Measurements from ENCODE around the gene TENM4. TPM values are rescaled to one million over a fixed set of nuclear protein-coding genes. Genes with fewer than 3 reads are reported as not detected.

Gene TENM4
- total and polyA plus RNA-seq, 2 of the 13 experiments (the other 11 are each of a cell fraction or from before 2014, with no cell fraction given) = not detected

DNA sequence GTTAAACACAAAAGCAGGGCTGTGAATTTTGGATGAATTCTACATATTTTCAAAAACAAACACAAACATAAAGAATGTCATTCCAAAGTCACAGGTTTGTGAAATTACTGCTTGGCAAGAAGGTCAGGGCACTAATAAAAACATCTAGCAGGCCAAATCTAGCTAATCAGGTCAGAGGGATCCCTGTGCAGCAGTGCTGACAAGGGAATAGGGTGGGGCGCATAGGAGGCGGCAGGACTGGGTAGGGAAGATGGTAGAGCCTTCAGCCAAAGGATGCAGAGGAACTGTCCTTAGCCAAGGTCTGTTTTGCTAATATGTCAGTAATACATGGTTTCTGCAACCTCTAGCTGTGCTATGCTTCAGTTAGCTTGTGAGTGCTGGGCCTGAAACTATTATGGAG, 396.6 kb downstream of the TENM4 start:
- Histone ChIP-seq H3K36me3 (replicated peaks in 1 of 2; ENCODE audit: control insufficient read depth in 1 of 2, insufficient read depth in 2 of 2, low read length in 2 of 2) (no peaks in the 10 kb centered on the region), H3K27ac (ENCODE audit: extremely low read length, insufficient read depth, low read length) (no peak overlapping the region), H3K4me1 (ENCODE audit: insufficient read depth, low read length) (peaks cover 15% of the 10 kb centered on the region), H3K4me2 (ENCODE audit: low read depth, low read length) (no peak overlapping the region), H4K20me1 (ENCODE audit: insufficient read depth, low read length) (no peaks in the 10 kb centered on the region), H3K4me3 (replicated peaks in 1 of 3; ENCODE audit: insufficient read depth in 1 of 3, low read depth in 2 of 3, low read length in 3 of 3) (no peak overlapping the region), H2AFZ (ENCODE audit: low read length) (no peak overlapping the region), H3K79me2 (ENCODE audit: insufficient read depth, low read length) (no peaks in the 10 kb centered on the region), H3K9ac (ENCODE audit: insufficient read depth, low read depth, low read length) (no peak overlapping the region), H3K9me3 (ENCODE audit: low read length) (no peaks in the 10 kb centered on the region), H3K27me3 (ENCODE audit: control insufficient read depth in 1 of 2, insufficient read depth in 2 of 2, low read length in 2 of 2) (no peaks in the 10 kb centered on the region)
- intact Hi-C loops (cut with micrococcal nuclease; ENCODE audit: unreplicated experiment) = no loop called here
- CTCF ChIA-PET (ENCODE audit: low intra/inter-chr PET ratio, low total read pairs) = no interaction called here
- no peak for FAIRE-seq
- ATAC-seq = no peak
- no TSS peak for BruUV-seq (replicated peaks)
- no peak for TF ChIP-seq SAP130 (CRISPR knock-in tag; IDR thresholded peaks at IDR 0.05; ENCODE audit: low read depth)
- TF ChIP-seq ZNF350 (CRISPR knock-in tag; IDR thresholded peaks at IDR 0.05; ENCODE audit: borderline replicate concordance, low read depth) = no peak
- TF ChIP-seq, protein P1, sequence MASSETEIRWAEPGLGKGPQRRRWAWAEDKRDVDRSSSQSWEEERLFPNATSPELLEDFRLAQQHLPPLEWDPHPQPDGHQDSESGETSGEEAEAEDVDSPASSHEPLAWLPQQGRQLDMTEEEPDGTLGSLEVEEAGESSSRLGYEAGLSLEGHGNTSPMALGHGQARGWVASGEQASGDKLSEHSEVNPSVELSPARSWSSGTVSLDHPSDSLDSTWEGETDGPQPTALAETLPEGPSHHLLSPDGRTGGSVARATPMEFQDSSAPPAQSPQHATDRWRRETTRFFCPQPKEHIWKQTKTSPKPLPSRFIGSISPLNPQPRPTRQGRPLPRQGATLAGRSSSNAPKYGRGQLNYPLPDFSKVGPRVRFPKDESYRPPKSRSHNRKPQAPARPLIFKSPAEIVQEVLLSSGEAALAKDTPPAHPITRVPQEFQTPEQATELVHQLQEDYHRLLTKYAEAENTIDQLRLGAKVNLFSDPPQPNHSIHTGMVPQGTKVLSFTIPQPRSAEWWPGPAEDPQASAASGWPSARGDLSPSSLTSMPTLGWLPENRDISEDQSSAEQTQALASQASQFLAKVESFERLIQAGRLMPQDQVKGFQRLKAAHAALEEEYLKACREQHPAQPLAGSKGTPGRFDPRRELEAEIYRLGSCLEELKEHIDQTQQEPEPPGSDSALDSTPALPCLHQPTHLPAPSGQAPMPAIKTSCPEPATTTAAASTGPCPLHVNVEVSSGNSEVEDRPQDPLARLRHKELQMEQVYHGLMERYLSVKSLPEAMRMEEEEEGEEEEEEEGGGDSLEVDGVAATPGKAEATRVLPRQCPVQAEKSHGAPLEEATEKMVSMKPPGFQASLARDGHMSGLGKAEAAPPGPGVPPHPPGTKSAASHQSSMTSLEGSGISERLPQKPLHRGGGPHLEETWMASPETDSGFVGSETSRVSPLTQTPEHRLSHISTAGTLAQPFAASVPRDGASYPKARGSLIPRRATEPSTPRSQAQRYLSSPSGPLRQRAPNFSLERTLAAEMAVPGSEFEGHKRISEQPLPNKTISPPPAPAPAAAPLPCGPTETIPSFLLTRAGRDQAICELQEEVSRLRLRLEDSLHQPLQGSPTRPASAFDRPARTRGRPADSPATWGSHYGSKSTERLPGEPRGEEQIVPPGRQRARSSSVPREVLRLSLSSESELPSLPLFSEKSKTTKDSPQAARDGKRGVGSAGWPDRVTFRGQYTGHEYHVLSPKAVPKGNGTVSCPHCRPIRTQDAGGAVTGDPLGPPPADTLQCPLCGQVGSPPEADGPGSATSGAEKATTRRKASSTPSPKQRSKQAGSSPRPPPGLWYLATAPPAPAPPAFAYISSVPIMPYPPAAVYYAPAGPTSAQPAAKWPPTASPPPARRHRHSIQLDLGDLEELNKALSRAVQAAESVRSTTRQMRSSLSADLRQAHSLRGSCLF (CRISPR knock-in tag; IDR thresholded peaks at IDR 0.05; ENCODE audit: borderline replicate concordance) = no peak
- TF ChIP-seq, protein P2, sequence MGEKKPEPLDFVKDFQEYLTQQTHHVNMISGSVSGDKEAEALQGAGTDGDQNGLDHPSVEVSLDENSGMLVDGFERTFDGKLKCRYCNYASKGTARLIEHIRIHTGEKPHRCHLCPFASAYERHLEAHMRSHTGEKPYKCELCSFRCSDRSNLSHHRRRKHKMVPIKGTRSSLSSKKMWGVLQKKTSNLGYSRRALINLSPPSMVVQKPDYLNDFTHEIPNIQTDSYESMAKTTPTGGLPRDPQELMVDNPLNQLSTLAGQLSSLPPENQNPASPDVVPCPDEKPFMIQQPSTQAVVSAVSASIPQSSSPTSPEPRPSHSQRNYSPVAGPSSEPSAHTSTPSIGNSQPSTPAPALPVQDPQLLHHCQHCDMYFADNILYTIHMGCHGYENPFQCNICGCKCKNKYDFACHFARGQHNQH (CRISPR knock-in tag; IDR thresholded peaks at IDR 0.05) = no peak
- TF ChIP-seq ATM (IDR thresholded peaks at IDR 0.05; ENCODE audit: borderline replicate concordance) = no peak
- no peak for TF ChIP-seq ZNF496 (CRISPR knock-in tag; IDR thresholded peaks at IDR 0.05; ENCODE audit: insufficient replicate concordance)
- TF ChIP-seq ZNF891 (CRISPR knock-in tag; IDR thresholded peaks at IDR 0.05) = no peak
- POLR2A ChIA-PET = no interaction called here
- no peak for DNase-seq (ENCODE audit: low spot score)
- whole genome bisulfite sequencing (ENCODE audit: low lambda C conversion rate) = 92% methylated on average over 2 of the region's 2 CpGs
- in situ Hi-C loops (cut with HindIII; ENCODE audit: extremely low pct_ligation_motif_present, low pct_unique_long_range_greater_than_20kb) = no loop called here

Measured in HepG2 (cell line).